Lung (tissue), 12 donors: Measurements from ENCODE around the gene MRE11. TPM values are rescaled to one million over a fixed set of nuclear protein-coding genes. Genes with fewer than 3 reads are reported as not detected.
A peak's percentile ranks its signal among the peaks of the same experiment; 100 is the strongest.
"Not testable (repeated sequence)": the region's sequence is repeated elsewhere in the genome, so short reads cannot be mapped to it uniquely, and the experiment has no call there.

Experiments
- ATAC-seq: fragments of 200-7000 bp; cut with Tn5 transposase; one replicate; pipeline ENCODE4 v1.9.1; 2020; ENCODE audit warnings: moderate number of reproducible peaks; ENCODE audit not compliant: insufficient read depth, low FRiP score
- DNase-seq, 3 donors: peaks; one replicate each; pipeline ENCODE4 v3.0.0-alpha.2; 2013 to 2017
- H3K27ac ChIP-seq, 2 donors: one replicate each; pipeline ENCODE4 v1.5.1; 2013; ENCODE audit warnings: mild to moderate bottlenecking in 2 of 2, moderate library complexity in 2 of 2, control low read depth in 1 of 2, inconsistent platforms in 1 of 2, low read depth in 1 of 2, low read length in 1 of 2
- H3K27me3 ChIP-seq, 3 donors: one replicate each; pipeline ENCODE4 v1.5.1; 2013; ENCODE audit warnings: low read length in 2 of 3; ENCODE audit not compliant: control insufficient read depth in 3 of 3, insufficient read depth in 3 of 3
- H3K36me3 ChIP-seq, 4 donors: one replicate each; pipeline ENCODE4 v1.5.1; 2013; ENCODE audit warnings: low read length in 4 of 4, mild to moderate bottlenecking in 1 of 4, moderate library complexity in 1 of 4; ENCODE audit not compliant: control insufficient read depth in 4 of 4, insufficient read depth in 4 of 4
- H3K4me1 ChIP-seq, 5 donors: one replicate each; pipeline ENCODE4 v1.5.1; 2013; ENCODE audit warnings: low read length in 5 of 5, mild to moderate bottlenecking in 2 of 5, moderate library complexity in 1 of 5; ENCODE audit not compliant: control insufficient read depth in 5 of 5, insufficient read depth in 5 of 5
- H3K4me3 ChIP-seq: one replicate; pipeline ENCODE4 v1.5.1; 2013; ENCODE audit warnings: mild to moderate bottlenecking, control low read depth, moderate library complexity
- H3K9ac ChIP-seq, 2 donors: one replicate each; pipeline ENCODE4 v1.5.1; 2013; ENCODE audit warnings: low read length in 2 of 2, control low read depth in 1 of 2; ENCODE audit not compliant: insufficient read depth in 1 of 2
- H3K9me3 ChIP-seq, 4 donors: one replicate each; pipeline ENCODE4 v1.5.1; 2013; ENCODE audit warnings: low read length in 3 of 4, mild to moderate bottlenecking in 1 of 4, moderate library complexity in 1 of 4; ENCODE audit not compliant: control insufficient read depth in 4 of 4, insufficient read depth in 3 of 4
- whole genome bisulfite sequencing, 2 donors: extraction: QIAGEN DNeasy Blood & Tissue Kit; methylation state at CpG; one replicate each; pipeline ENCODE4 v1.1.7; 2013; 5-methylcytosine and 5-hydroxymethylcytosine counted together
- polyA plus RNA-seq, 2 donors: library from polyadenylated mRNA; stranded (reverse); fragments of 200-250 nt; gene quantifications; one replicate each; pipeline ENCODE4 v1.2.1, GENCODE V29; 2013
- total RNA-seq, 2 donors: library from RNA; depleted of rRNA in 1 of 2; stranded (reverse); fragments of >200 nt in 1 of 2; gene quantifications; one replicate each; pipeline ENCODE4 v1.2.1, GENCODE V29; 2014 to 2021
- TF ChIP-seq, protein P1 (sequence below): IDR thresholded peaks from 2 replicates; pipeline ENCODE4 v1.5.1; 2012; ENCODE audit warnings: mild to moderate bottlenecking; ENCODE audit errors: control extremely low read depth, extremely low read depth
- donor health status: control.
- donor health status: control.
- donor health status: Bipolar disorder and iron deficiency.
- donor health status: healthy.
- donor health status: DM: yes; HTN: yes; CAD: no.

MRE11 gene
- total and polyA plus RNA-seq, 4 donors = 4.3 to 67.8 (median 10.8) TPM

DNA sequence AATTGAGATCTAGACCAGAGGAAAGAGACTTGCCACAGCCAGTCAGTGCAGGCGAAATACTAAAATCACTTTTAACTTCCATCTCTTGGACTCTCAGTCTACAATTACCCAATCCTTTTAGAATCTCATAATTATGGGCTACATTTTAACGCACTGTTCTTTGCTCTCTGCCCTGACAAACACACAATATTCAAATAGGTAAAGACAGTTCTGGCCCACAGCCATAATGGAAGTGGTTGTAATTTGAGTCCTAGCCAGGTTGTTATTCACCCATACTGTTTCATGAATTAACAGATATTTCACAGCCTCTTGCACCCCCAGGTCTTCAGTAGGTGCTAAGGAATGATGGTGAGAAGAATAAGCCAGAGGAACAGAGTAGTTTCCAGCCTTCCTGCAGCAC lies 19.4 kb upstream of the MRE11 start:
- no peak overlapping the region for H3K27ac ChIP-seq
- 25 to 49% methylated on average over 2 of the region's 2 CpGs for WGBS, 2 donors
- ATAC-seq = no peak
- no peak overlapping the region for H3K4me3 ChIP-seq
- H3K9me3 ChIP-seq = no peaks in the 10 kb centered on the region
- DNase-seq = peak; percentile 24 to 59 (median 37)
- peaks cover 0 to 6% (median 3%) of the 10 kb centered on the region in 3 donors for H3K27me3 ChIP-seq
- H3K9ac ChIP-seq = no peak overlapping the region
- no peaks in the 10 kb centered on the region for H3K36me3 ChIP-seq
- peaks cover 0 to 12% (median 0%) of the 10 kb centered on the region in 5 donors for H3K4me1 ChIP-seq
- TF ChIP-seq, protein P1, sequence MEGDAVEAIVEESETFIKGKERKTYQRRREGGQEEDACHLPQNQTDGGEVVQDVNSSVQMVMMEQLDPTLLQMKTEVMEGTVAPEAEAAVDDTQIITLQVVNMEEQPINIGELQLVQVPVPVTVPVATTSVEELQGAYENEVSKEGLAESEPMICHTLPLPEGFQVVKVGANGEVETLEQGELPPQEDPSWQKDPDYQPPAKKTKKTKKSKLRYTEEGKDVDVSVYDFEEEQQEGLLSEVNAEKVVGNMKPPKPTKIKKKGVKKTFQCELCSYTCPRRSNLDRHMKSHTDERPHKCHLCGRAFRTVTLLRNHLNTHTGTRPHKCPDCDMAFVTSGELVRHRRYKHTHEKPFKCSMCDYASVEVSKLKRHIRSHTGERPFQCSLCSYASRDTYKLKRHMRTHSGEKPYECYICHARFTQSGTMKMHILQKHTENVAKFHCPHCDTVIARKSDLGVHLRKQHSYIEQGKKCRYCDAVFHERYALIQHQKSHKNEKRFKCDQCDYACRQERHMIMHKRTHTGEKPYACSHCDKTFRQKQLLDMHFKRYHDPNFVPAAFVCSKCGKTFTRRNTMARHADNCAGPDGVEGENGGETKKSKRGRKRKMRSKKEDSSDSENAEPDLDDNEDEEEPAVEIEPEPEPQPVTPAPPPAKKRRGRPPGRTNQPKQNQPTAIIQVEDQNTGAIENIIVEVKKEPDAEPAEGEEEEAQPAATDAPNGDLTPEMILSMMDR = no peak

DNA sequence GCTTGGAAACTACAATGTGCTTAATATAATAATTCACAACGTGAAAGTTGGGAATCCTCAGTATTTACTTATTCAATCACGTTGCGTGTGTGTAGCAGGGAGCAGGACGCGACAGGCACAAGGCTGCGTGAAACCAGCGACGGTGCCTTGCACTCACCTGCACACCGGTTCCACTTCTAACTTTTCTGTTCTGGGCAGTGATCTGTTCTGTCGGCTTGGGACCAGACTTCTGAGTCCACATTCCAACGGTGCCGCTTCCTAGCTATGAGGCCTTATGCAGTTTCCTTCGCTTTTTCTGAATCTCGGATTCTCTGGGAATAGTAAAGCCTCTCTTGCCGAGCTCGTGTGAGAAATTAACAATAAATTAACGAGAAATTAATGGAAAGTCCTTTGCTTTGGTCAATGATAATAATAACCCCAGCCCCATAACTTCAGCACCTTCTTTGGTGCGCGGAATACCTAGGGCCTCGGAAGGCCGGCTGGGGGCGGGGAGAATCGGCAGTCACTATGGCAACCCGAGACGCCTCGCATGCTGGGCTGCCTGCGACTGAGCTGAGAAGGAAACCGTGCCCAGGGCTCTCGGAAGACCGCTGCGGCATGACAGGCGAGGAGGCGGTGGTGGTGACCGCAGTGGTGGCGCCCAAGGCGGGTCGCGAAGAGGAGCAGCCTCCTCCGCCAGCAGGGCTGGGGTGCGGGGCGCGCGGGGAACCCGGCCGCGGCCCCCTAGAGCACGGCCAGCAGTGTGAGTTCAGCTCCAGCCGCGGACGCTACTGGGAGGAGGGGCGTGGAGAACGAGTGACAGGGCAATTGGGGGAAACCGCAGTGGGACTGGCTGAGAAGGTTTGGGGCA lies 18.5 kb upstream of the MRE11 start, which contains the start of gene C11orf97:
Gene C11orf97, plus strand, starts transcription at position 530 of the 850 bp plus-strand sequence. Its CDS starts 68 bp downstream, at position 598.
- ATAC-seq (peak; percentile 87), DNase-seq (peak; percentile 60 to 72 (median 68))
- Histone ChIP-seq H3K27me3 (peaks cover 0 to 6% (median 3%) of the 10 kb centered on the region in 3 donors), H3K9ac (no peak within 1 kb of the TSS), H3K27ac (no peak within 1 kb of the TSS), H3K4me1 (peaks cover 0 to 12% (median 0%) of the 10 kb centered on the region in 5 donors), H3K4me3 (peak within 1 kb of the TSS; percentile 36), H3K36me3 (no peaks in the 10 kb centered on the region), H3K9me3 (no peaks in the 10 kb centered on the region)
- 16 to 17% methylated on average over 53 of the region's 53 CpGs for WGBS, 2 donors
- TF ChIP-seq, protein P1 = no peak

DNA sequence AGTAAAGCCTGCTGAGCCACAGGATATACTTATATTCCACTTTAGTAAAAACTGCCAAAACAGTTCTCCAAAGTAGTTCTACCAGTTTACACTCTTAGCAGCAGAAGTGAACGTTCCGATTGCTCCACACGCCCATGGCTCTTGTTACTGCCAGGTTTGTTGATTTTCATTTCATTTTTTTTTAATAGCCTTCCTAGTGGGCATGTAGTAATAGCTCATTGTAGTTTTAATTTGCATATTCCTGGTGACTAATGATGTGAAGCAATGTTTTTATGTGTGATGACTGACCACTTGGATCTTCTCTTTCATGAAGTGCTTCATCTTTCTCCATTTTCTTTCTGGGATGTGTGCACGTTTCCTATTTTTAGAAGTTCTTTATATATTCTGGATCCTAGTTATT lies 13.8 kb upstream of the MRE11 start:
- Histone ChIP-seq H3K4me1 (peaks cover 0 to 5% (median 0%) of the 10 kb centered on the region in 5 donors), H3K4me3 (no peak overlapping the region), H3K27me3 (no peaks in the 10 kb centered on the region), H3K9me3 (no peaks in the 10 kb centered on the region), H3K9ac (no peak overlapping the region), H3K27ac (no peak overlapping the region), H3K36me3 (no peaks in the 10 kb centered on the region)
- WGBS, 2 donors = 52 to 63% methylated on average over 4 of the region's 4 CpGs
- TF ChIP-seq, protein P1 = no peak
- DNase-seq (peak in 1 of 3 donors; percentile 6), ATAC-seq (no peak)

DNA sequence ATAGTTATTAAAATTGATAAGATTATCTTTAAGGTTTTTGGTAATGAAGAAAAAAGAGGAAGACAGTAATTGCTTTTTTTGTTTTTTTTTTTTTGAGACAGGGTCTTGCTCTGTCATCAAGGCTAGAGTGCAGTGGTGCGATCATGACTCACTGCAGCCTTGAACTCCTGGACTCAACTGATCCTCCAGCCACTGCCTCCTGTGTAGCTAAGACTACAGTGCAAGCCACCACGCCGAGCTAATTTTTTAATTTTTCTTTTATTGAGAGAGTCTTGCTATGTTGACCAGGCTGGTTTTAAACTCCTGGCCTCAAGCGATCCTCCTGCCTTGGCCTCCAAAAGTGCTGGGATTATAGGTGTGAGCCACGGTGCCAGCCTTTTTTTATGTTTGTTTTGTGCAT lies 12.9 kb upstream of the MRE11 start:
- not testable (repeated sequence) for H3K36me3 ChIP-seq, H3K9me3 ChIP-seq, H3K27ac ChIP-seq, DNase-seq, H3K27me3 ChIP-seq, H3K4me3 ChIP-seq, H3K4me1 ChIP-seq, ATAC-seq, H3K9ac ChIP-seq
- WGBS, 2 donors = 90 to 97% methylated on average over 5 of the region's 5 CpGs
